Measurements from ENCODE around the gene PSMB2.

DNA sequence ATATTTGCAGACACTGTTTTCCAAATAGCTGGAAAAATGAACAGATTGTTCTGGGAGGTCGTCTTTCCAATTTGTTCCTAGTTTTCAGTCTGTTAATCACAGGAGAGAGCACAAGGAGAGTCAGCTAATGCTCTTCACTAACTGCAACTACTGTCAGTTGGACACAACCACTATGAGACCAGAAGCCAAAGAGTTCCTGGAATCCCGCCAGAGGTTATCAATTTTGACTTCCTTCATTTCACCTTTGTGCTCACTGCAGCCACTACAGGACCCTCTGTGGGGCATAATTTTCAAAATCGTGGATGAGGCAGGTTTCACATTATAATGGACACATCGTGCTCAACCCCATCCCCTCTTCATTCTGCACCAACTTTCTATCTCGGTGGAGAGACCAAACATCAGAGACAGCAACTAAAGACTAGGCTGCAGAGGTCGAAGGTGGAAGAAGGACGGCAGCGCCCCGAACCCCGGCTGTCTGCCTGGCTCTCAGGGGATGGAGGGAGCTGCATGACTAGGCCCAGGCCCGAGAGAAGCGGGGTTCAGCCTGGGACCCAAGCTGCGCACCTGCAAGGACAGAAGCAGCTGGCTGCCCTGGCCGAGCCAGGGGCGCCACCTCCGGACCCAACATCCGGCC lies 84.7 kb downstream of the PSMB2 start:
- TF ChIP-seq, protein P1, sequence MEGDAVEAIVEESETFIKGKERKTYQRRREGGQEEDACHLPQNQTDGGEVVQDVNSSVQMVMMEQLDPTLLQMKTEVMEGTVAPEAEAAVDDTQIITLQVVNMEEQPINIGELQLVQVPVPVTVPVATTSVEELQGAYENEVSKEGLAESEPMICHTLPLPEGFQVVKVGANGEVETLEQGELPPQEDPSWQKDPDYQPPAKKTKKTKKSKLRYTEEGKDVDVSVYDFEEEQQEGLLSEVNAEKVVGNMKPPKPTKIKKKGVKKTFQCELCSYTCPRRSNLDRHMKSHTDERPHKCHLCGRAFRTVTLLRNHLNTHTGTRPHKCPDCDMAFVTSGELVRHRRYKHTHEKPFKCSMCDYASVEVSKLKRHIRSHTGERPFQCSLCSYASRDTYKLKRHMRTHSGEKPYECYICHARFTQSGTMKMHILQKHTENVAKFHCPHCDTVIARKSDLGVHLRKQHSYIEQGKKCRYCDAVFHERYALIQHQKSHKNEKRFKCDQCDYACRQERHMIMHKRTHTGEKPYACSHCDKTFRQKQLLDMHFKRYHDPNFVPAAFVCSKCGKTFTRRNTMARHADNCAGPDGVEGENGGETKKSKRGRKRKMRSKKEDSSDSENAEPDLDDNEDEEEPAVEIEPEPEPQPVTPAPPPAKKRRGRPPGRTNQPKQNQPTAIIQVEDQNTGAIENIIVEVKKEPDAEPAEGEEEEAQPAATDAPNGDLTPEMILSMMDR (IDR thresholded peaks at IDR 0.05): no peak
- TF ChIP-seq POLR2A (IDR thresholded peaks at IDR 0.05) (no peak), EP300 (IDR thresholded peaks at IDR 0.05) (no peak)

Data from ovary (tissue), 3 donors.